HepG2 (cell line): ENCODE data around the gene C4B.
"Not testable (repeated sequence)": the region's sequence is repeated elsewhere in the genome, so short reads cannot be mapped to it uniquely, and the experiment has no call there.

Experiments used
- GABPA ChIP-seq, 2 experiments: IDR thresholded peaks; 2 replicates each; pipeline ENCODE4 v1.6.1; 2011 to 2016; ENCODE audit warnings: low read depth in 2 of 2, low read length in 1 of 2, missing biosample characterization in 1 of 2, missing genetic modification characterization in 1 of 2
- RFX5 ChIP-seq: IDR thresholded peaks from 2 replicates; pipeline ENCODE4 v1.6.1; 2011; ENCODE audit warnings: low read depth, low read length, improper control_type of control experiment
- ZBTB33 ChIP-seq: sonication (generic); formaldehyde crosslinking; IDR thresholded peaks from 2 replicates; pipeline ENCODE4 v1.4.0; 2020; ENCODE audit warnings: missing genetic modification reagents
- ZNF207 ChIP-seq: fragments of 450-650 bp; IDR thresholded peaks from 2 replicates; pipeline ENCODE4 v1.6.1; 2016; ENCODE audit warnings: antibody characterized with exemption, borderline replicate concordance

- TF ChIP-seq ZBTB33; GABPA (IDR thresholded peaks at IDR 0.05; ENCODE audit: low read depth, low read length); GABPA (CRISPR knock-in tag; IDR thresholded peaks at IDR 0.05; ENCODE audit: low read depth); ZNF207; RFX5: not testable (repeated sequence)
Measured at GRCh38 chr6:32044916-32045315, 30.3 kb downstream of the C4B start.
